ENCODE measurements around the gene OR7C1. TPM values are rescaled to one million over a fixed set of nuclear protein-coding genes. Genes with fewer than 3 reads are reported as not detected.

OR7C1 gene
- total and polyA plus RNA-seq, 4 donors = under 0.01 to 0.01 TPM; not detected in 2

DNA sequence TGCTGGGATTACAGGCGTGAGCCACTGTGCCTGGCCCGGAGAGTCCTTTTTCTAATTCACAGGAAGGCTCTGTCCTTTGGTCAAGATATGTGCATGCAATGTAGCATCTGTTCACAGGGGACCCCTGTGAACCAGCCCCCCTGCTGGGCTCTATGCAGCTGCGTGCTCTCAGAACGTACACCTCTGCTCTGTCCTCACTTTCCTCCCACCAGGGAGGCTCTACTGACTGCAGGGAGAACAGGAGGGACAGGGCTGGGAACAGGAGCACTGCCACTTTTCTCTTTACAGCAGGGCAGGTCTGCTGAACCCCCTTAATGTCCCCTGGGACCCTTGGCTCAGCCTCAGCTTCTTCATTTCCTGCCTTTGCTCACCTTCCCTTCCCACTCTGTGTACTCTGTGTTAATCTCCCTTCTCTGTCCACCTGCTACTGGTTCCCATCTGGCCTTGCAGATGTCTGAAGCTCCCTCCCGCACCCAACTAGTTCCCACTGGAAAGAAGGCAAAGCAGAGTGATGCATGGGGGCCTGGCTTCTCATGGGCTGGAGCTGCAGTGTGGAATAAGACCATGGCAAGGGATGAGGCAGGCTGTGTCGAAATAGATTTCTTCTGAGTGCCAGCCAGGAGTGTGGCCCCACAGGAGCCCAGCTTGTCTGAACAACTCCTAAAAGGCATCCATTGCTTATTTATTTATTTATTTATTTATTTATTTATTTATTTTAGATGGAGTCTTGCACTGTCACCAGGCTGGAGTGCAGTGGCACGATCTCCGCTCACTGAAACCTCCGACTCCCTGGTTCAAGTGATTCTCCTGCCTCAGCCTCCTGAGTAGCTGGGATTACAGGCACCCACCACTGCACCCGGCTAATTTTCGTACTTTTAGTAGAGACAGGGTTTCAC is 63.8 kb downstream of the OR7C1 start:
- 82 to 87% methylated on average over 11 of the region's 11 CpGs for WGBS, 2 donors
- no peak for ATAC-seq (ENCODE audit: insufficient read depth, low FRiP score)
- Histone ChIP-seq H3K27ac (ENCODE audit: low read depth in 1 of 2, low read length in 1 of 2) (no peak overlapping the region), H3K36me3 (ENCODE audit: control insufficient read depth in 4 of 4, insufficient read depth in 4 of 4, low read length in 4 of 4) (no peaks in the 10 kb centered on the region), H3K27me3 (ENCODE audit: control insufficient read depth in 3 of 3, insufficient read depth in 3 of 3, low read length in 2 of 3) (peaks cover 0 to 5% (median 2%) of the 10 kb centered on the region in 3 donors), H3K4me1 (ENCODE audit: control insufficient read depth in 5 of 5, insufficient read depth in 5 of 5, low read length in 5 of 5) (peaks cover 0 to 3% (median 0%) of the 10 kb centered on the region in 5 donors), H3K4me3 (no peak overlapping the region), H3K9ac (ENCODE audit: insufficient read depth in 1 of 2, low read length in 2 of 2) (no peak overlapping the region), H3K9me3 (ENCODE audit: control insufficient read depth in 4 of 4, insufficient read depth in 3 of 4, low read length in 3 of 4) (peaks cover 0 to 8% (median 0%) of the 10 kb centered on the region in 4 donors)
- TF ChIP-seq, protein P1, sequence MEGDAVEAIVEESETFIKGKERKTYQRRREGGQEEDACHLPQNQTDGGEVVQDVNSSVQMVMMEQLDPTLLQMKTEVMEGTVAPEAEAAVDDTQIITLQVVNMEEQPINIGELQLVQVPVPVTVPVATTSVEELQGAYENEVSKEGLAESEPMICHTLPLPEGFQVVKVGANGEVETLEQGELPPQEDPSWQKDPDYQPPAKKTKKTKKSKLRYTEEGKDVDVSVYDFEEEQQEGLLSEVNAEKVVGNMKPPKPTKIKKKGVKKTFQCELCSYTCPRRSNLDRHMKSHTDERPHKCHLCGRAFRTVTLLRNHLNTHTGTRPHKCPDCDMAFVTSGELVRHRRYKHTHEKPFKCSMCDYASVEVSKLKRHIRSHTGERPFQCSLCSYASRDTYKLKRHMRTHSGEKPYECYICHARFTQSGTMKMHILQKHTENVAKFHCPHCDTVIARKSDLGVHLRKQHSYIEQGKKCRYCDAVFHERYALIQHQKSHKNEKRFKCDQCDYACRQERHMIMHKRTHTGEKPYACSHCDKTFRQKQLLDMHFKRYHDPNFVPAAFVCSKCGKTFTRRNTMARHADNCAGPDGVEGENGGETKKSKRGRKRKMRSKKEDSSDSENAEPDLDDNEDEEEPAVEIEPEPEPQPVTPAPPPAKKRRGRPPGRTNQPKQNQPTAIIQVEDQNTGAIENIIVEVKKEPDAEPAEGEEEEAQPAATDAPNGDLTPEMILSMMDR (IDR thresholded peaks at IDR 0.05; ENCODE audit: control extremely low read depth, extremely low read depth) = no peak
- no peak for DNase-seq

DNA sequence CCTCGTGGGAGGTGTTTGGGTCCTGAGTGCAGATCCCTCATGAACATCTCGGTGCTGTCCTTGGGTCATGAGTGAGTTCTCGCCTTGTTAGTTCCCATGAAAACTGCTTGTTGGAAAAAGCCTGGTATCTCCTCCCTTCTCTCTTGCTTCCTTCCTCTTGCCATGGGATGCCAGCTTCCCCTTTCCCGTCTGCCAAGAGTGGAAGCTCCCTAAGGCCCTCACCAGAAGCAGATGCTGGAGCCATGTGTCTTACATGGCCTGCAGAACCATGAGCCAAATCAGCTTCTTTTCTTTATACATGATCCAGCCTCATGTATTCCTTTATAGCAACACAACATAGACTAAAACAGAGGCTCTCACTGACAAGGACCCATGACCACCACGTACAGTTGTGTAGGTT is 64.8 kb downstream of the OR7C1 start:
- ATAC-seq (ENCODE audit: insufficient read depth, low FRiP score) = no peak

DNA sequence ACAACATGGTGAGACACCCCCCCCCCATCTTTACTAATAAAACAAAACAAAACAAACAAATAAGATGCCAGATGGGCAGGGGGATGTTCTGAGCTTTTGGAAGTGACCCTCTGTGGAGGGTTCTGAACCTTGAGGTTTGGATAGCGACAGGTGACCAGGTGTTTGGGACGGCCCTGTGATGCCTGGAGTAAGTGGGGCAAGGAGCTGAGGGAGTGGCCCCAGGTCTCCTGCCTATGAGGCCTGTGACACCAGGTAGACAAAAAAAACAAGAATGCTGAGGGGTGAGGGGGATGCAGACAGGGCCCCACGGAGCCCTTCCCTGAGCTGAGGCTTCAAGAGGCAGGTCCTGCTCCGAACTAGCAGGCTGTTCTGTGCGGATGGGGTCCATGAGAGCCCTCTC is 65.8 kb downstream of the OR7C1 start:
- WGBS, 2 donors = 81 to 89% methylated on average over 5 of the region's 5 CpGs
- H3K27ac ChIP-seq (ENCODE audit: low read depth in 1 of 2, low read length in 1 of 2) = no peak overlapping the region
- H3K9ac ChIP-seq (ENCODE audit: insufficient read depth in 1 of 2, low read length in 2 of 2) = no peak overlapping the region
- no peaks in the 10 kb centered on the region for H3K36me3 ChIP-seq (ENCODE audit: control insufficient read depth in 4 of 4, insufficient read depth in 4 of 4, low read length in 4 of 4)
- no peak overlapping the region for H3K4me3 ChIP-seq
- peaks cover 0 to 10% (median 0%) of the 10 kb centered on the region in 4 donors for H3K9me3 ChIP-seq (ENCODE audit: control insufficient read depth in 4 of 4, insufficient read depth in 3 of 4, low read length in 3 of 4)
- H3K27me3 ChIP-seq (ENCODE audit: control insufficient read depth in 3 of 3, insufficient read depth in 3 of 3, low read length in 2 of 3) = no peaks in the 10 kb centered on the region
- H3K4me1 ChIP-seq (ENCODE audit: control insufficient read depth in 5 of 5, insufficient read depth in 5 of 5, low read length in 5 of 5) = peaks cover 0 to 1% (median 0%) of the 10 kb centered on the region in 5 donors
- TF ChIP-seq, protein P1 (IDR thresholded peaks at IDR 0.05; ENCODE audit: control extremely low read depth, extremely low read depth) = no peak
- DNase-seq (no peak), ATAC-seq (ENCODE audit: insufficient read depth, low FRiP score) (no peak)

More for the DNA sequence above, 64.8 kb downstream of the OR7C1 start:
- TF ChIP-seq, protein P1 (IDR thresholded peaks at IDR 0.05; ENCODE audit: control extremely low read depth, extremely low read depth) = no peak
- Histone ChIP-seq H3K27me3 (ENCODE audit: control insufficient read depth in 3 of 3, insufficient read depth in 3 of 3, low read length in 2 of 3) (no peaks in the 10 kb centered on the region), H3K27ac (ENCODE audit: low read depth in 1 of 2, low read length in 1 of 2) (no peak overlapping the region), H3K9me3 (ENCODE audit: control insufficient read depth in 4 of 4, insufficient read depth in 3 of 4, low read length in 3 of 4) (peaks cover 0 to 8% (median 0%) of the 10 kb centered on the region in 4 donors), H3K4me1 (ENCODE audit: control insufficient read depth in 5 of 5, insufficient read depth in 5 of 5, low read length in 5 of 5) (peaks cover 0 to 1% (median 0%) of the 10 kb centered on the region in 5 donors), H3K4me3 (no peak overlapping the region), H3K36me3 (ENCODE audit: control insufficient read depth in 4 of 4, insufficient read depth in 4 of 4, low read length in 4 of 4) (no peaks in the 10 kb centered on the region), H3K9ac (ENCODE audit: insufficient read depth in 1 of 2, low read length in 2 of 2) (no peak overlapping the region)
- 73 to 79% methylated on average over 5 of the region's 5 CpGs for WGBS, 2 donors
- no peak for DNase-seq

All from lung (tissue), 12 donors.